ENCODE data around the gene AMH. TPM values are rescaled to one million over a fixed set of nuclear protein-coding genes. Genes with fewer than 3 reads are reported as not detected.

The AMH gene
- total RNA-seq, 2 donors from 2014 or later, result 2.8 to 3.5 TPM

DNA sequence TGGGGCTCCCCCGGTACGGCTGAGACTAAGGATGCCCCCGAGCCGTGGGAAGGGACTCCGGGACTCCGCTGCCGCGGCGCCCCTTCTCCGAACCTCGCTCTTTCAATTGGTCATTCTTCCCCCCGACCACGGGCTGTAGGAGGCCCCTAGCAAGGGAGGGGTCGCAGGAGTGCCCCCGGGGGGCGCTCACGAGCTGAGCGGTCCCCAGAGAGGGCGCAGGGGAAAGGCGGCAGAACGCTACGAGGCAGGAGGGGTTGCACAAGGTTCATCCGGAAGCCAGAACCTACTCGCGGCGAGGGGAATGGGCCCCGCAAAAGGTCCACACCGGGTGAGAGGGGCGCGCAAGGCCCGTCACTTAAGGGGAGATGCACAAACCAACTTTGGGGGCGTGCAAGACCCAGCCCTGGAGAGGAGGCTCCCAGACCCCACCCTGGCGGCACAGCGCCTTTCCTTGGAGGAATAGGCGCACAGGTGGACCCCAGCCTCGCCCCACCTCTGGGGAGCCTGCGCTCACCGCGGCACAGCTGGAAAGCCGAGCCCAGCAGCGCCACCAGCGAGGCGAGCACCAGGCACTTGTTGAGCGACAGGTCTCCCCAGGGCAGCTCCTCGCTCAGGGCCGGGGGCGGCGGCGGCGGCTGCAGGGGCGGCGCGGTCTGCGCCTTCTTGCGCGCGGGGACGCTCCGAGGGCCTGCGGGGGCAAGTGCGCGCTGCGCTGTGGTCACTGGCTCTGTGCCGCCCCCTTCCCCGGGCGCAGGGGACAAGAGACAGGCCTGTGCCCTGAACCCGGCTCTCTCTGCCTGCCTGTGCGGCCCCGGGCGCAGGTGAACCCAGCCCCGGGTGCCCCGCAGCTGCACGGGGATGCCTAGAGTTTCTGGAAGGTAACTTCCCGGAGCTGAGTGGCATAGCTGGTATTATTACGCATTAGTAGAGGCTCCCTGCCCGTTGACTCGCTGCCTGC lies 4.3 kb downstream of the AMH start:
- H3K4me1 Mint-ChIP-seq (ENCODE audit: low read depth in 2 of 2), result peaks cover 0 to 6% of the 10 kb centered on the region in 2 donors
- no peak overlapping the region for H3K27ac Mint-ChIP-seq
- DNase-seq (ENCODE audit: low spot score) (no peak), ATAC-seq (peak in 1 of 2 donors; percentile 69)
- H3K4me3 Mint-ChIP-seq, result peak overlapping the region; percentile 22
- H3K9me3 Mint-ChIP-seq, result no peaks in the 10 kb centered on the region
- no peaks in the 10 kb centered on the region for H3K27me3 Mint-ChIP-seq
- H3K36me3 Mint-ChIP-seq, result no peaks in the 10 kb centered on the region

DNA sequence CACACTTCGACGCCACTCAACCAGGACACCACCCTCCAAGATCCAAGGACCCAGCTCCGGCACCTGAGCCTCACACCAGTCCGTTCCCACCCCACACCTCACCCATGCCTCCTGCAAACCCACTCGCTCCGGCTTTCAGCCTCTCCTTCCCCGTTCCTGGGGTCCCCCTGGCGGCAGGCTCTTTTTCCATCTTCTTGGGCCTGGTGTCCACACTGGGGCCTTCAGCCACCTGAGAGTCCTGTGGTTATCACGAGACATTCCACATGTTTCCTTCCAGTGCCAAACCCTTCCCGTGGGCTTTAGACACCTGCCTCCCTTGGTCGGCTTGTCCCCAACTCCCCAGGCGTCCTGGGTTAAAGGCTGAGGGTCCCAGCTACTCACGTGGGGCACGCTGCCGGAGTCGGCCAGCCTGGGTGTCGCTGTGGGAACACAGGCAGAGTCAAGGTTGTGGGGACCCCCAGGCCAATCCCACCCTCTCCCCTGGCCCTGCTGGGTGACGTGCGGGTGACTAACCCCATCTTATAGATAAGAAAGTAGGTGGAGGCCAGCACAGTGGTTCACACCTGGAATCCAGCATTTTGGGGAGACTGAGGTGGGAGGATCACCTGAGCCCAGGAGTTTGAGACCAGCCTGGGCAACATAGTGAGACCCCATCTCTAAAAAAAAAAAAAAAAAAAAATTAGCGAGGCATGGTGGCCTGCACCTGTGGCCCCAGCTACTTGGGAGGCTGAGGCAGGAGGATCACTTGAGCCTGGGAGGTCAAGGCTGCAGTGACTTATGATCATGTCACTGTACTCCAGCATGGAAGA lies 5.1 kb downstream of the AMH start:
- no peak overlapping the region for H3K27ac Mint-ChIP-seq
- H3K27me3 Mint-ChIP-seq, result no peaks in the 10 kb centered on the region
- DNase-seq (ENCODE audit: low spot score), result no peak
- H3K4me3 Mint-ChIP-seq, result peak overlapping the region; percentile 27
- H3K9me3 Mint-ChIP-seq, result no peaks in the 10 kb centered on the region
- H3K36me3 Mint-ChIP-seq, result no peaks in the 10 kb centered on the region
- ATAC-seq, result no peak
- H3K4me1 Mint-ChIP-seq (ENCODE audit: low read depth in 2 of 2), result peaks cover 0 to 9% of the 10 kb centered on the region in 2 donors

DNA sequence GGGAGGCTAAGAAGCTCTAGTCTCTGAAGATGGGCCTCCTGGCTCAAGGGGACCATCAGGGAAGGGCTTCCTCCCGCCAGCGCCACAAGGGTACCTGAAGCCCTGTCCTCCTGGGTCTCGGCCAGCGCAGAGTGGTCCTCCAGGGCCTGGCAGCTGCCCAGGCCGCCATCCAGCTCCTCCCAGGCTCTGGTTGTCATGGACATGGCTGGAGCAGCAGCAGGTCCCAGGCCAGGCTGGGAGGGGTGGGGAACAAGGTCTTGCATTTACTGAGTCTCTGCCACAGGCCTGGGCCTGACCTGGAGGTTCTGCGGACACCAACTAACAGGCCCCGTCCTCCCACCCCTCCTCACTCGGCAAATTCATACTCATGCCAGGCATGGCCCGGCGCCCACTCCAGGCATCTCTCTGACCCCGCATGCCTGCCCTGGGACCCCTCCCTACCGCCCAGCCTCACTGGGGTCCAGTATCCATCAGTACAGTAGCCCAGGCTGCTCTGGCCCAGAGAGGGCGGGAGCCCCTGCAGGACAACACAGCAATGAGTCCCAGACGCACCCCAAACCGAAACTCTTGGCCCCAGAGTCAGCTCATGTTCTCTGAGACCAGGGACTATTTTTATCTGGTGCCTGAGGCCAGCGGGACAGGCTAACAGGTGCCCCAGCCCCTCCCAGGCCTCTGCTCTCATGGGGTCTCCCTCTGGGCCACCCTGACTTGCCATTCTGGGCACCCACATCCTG lies 6.2 kb downstream of the AMH start:
- no peaks in the 10 kb centered on the region for H3K9me3 Mint-ChIP-seq
- ATAC-seq (no peak), DNase-seq (ENCODE audit: low spot score) (no peak)
- no peak overlapping the region for H3K4me3 Mint-ChIP-seq
- H3K27ac Mint-ChIP-seq, result no peak overlapping the region
- H3K36me3 Mint-ChIP-seq, result no peaks in the 10 kb centered on the region
- H3K4me1 Mint-ChIP-seq (ENCODE audit: low read depth in 2 of 2), result peaks cover 3 to 12% of the 10 kb centered on the region in 2 donors
- no peaks in the 10 kb centered on the region for H3K27me3 Mint-ChIP-seq

DNA sequence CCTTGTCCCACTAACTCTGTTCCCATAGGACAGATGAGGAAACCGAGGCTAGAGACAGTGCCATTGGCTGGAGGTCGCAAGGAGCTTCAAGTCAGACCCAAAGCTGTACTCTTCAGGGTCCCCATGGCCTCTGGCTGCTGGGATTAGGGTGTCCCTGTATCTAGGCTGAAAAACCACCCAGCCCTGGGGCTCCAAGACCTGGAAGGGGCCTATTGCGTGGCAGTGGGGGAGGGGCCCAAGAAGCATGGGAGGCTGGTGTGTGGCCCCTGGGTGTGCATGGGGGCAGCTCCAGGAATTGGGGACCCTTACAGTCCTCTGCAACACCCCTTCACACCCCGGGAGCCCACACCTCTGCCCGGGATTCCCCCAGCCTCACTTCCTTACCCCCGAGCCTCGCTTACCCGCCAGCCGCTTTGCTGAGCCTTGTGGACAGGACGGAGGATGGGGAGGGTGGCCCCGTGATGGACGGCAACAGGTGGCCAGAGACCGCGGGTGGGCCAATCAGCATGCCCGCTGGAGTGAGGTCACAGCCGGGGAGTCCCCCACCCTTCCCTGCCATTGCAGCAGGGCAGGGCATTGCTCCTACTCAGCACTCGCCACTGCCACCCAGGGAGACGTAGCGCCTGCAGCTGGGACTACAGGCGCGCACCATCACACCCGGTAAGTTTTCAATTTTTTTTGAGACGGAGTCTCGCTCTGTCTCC lies 7.0 kb downstream of the AMH start, which contains the start of gene JSRP1:
TSS of gene JSRP1 (minus strand) at position 436 of the 704 bp plus-strand sequence. CDS start 1,103 bp downstream, outside the sequence.
- H3K4me1 Mint-ChIP-seq (ENCODE audit: low read depth in 2 of 2), result peaks cover 6 to 15% of the 10 kb centered on the region in 2 donors
- no peaks in the 10 kb centered on the region for H3K27me3 Mint-ChIP-seq
- peak within 1 kb of the TSS in 1 of 2 donors; percentile 78 for H3K27ac Mint-ChIP-seq
- H3K9me3 Mint-ChIP-seq, result no peaks in the 10 kb centered on the region
- no peak within 1 kb of the TSS for H3K4me3 Mint-ChIP-seq
- no peaks in the 10 kb centered on the region for H3K36me3 Mint-ChIP-seq
- DNase-seq (ENCODE audit: low spot score) (no peak), ATAC-seq (no peak)

DNA sequence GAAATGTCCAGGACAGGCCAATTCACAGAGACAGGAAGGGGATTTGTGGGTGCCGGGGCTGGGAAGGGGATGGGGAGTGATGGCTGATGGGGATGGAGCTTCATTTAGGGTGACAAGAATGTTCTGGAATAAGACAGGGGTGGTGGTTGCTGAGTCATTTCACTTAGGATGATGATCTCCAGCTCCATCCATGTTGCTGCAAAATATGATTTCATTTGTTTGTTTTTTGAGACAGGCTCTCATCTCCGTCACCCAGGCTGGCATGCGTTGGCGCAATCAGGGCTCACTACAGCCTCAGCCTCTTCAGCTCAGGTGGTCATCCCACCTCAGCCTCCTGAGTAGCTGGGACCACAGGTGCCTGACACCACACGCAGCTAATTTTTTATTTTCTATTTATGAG lies 10.2 kb downstream of the AMH start:
- Mint-ChIP-seq H3K4me3 (no peak overlapping the region), H3K27ac (peak overlapping the region in 1 of 2 donors; percentile 78), H3K36me3 (no peaks in the 10 kb centered on the region), H3K27me3 (no peaks in the 10 kb centered on the region), H3K4me1 (ENCODE audit: low read depth in 2 of 2) (peaks cover 6 to 11% of the 10 kb centered on the region in 2 donors), H3K9me3 (no peaks in the 10 kb centered on the region)
- DNase-seq (ENCODE audit: low spot score) (no peak), ATAC-seq (no peak)

DNA sequence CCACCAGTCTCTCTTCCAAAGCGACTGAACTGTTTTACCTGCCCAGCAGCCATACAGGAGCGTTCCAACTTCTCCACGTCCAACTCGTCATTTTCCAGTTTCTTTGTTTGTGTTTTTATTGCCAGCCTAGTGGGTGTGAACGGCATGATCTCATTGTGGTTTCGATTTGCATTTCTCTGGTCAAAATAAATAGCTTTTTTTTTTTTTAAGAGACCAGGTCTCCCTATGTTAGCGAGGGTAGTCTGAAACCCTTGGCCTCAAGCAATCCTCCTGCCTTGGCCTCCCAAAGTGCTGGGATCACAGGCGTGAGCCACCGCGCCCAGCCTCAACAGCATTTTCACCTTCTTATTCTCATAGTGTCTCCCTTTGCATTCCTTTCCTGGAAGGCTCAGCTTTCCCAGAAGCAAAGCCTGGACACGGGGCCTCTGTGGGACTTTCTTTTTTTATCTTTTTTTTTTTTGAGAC lies 11.2 kb downstream of the AMH start:
- peak; percentile 46 to 49 for ATAC-seq
- Mint-ChIP-seq H3K9me3 (no peaks in the 10 kb centered on the region), H3K4me3 (peak overlapping the region; percentile 53), H3K36me3 (no peaks in the 10 kb centered on the region), H3K27me3 (no peaks in the 10 kb centered on the region), H3K27ac (peak overlapping the region; percentile 9 to 53), H3K4me1 (ENCODE audit: low read depth in 2 of 2) (peaks cover 6 to 11% of the 10 kb centered on the region in 2 donors)
- no peak for DNase-seq (ENCODE audit: low spot score)

DNA sequence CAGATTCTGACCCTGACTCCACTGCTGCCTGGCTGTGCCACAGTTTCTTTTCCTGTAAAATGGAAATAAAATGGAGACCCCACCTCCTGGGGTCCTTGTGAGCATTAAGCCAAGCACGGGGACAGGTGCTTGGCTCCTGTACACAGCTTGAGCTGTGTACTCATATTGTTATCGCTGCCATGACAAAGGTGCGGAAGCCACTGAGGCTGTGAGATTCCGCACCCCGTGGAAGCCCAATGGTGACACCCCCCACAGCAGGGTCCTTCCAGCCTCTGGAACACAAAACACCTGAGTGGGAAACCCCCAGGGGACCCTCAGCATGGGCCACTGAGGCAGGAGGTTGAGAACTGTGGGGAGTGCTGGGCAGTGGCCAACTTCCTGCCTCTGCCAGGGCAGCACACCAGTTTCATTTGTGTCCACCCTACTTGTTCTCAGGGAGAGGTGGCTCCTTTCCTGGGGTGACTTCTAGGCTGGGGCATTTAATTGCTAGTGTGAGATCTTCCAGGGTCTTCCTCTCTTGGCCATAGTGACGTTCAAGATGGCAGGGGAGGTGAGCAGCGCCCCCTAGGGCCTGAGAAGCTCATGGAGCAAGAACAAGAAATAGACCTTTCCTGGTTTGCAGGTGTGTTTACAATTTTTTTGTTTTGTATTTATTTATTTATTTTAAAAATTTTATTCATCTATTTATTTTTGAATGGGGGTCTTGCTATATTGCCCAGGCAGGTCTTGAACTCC lies 12.5 kb downstream of the AMH start:
- Mint-ChIP-seq H3K27ac (no peak overlapping the region), H3K36me3 (no peaks in the 10 kb centered on the region), H3K4me1 (ENCODE audit: low read depth in 2 of 2) (peaks cover 6 to 11% of the 10 kb centered on the region in 2 donors), H3K4me3 (no peak overlapping the region), H3K9me3 (no peaks in the 10 kb centered on the region), H3K27me3 (no peaks in the 10 kb centered on the region)
- ATAC-seq, result no peak
- no peak for DNase-seq (ENCODE audit: low spot score)

DNA sequence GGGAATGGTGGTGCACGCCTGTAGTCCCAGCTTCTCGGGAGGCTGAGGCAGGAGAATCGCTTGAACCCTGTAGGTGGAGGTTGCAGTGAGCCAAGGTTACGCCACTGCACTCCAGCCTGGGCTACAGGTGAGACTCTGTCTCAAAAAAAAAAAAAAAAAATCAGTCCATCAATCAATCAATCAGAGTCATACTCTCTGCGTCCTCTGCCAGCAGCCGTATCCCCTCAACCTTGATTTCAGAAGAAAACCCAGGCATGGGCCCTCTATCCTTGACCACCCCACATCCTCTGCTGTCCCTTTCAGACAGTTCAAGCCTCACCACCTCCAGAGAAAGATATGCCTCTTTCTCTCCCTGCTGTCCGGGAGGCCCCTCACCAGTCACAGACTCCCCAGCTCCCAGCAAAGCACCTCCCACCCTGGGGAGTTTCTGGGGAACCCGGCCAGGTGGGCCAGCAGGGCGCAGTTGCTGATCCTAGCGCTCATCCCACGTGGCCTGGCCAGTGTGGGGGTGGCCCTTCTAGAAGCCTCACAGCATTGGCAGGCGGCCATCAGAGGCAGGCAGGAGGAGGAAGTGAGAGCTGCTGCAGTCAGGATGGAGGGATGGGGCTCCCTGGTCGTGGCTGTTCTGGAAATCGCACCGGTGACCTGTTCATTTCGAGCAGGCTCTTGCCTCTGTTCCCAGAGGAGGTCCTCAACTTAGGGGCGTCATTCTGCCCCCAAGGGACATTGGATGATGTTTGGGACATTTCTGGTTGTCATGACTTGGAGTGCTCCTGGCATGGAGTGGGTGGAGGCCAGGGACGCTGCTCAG lies 17.3 kb downstream of the AMH start:
- Mint-ChIP-seq H3K9me3 (no peaks in the 10 kb centered on the region), H3K36me3 (no peaks in the 10 kb centered on the region), H3K27ac (no peak overlapping the region), H3K27me3 (no peaks in the 10 kb centered on the region), H3K4me3 (no peak overlapping the region), H3K4me1 (ENCODE audit: low read depth in 2 of 2) (peaks cover under 1% of the 10 kb centered on the region in 2 donors)
- DNase-seq (ENCODE audit: low spot score) (no peak), ATAC-seq (no peak)

DNA sequence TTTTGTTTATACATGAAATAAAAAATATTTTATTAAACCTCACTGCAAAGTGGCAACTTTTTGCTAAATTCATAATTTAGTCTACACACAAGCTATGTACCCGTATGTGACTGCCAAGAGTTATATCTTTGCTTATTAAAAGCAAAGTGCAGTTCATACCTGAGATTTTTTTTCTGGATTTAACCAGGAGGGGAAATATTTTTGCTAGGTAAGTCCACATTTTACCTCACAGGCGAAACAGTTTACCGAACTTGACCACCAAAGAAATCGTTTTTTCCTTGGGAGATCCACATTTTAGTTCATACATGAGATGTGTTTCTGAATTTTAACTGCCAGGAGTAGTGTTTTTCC lies 19.3 kb downstream of the AMH start:
- Mint-ChIP-seq H3K36me3 (peaks cover 6% of the 10 kb centered on the region), H3K27ac (peak overlapping the region; percentile 87), H3K4me3 (peak overlapping the region; percentile 94), H3K9me3 (no peaks in the 10 kb centered on the region), H3K27me3 (no peaks in the 10 kb centered on the region), H3K4me1 (ENCODE audit: low read depth in 2 of 2) (peaks cover 10 to 13% of the 10 kb centered on the region in 2 donors)
- DNase-seq (ENCODE audit: low spot score) (no peak), ATAC-seq (no peak)

DNA sequence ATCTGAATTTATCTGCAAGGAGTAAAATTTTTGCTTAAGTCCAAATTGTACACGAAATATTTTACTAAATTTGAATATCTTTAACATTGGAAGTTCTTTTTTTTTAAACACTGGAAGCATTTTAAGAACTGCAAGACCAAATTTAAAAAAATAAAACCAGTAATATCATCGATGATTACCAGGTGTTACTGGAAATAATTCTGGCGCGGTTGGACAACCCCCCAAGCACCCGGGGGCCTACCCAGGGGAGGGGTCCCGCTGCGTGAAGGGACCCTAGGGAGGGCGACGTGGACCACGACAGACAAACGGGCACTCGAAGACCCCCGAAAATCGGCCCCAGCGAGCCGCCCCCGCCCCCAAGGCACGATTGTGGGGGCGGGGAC lies 19.7 kb downstream of the AMH start:
- Mint-ChIP-seq H3K27ac (peak overlapping the region; percentile 87), H3K4me1 (ENCODE audit: low read depth in 2 of 2) (peaks cover 14 to 16% of the 10 kb centered on the region in 2 donors), H3K27me3 (no peaks in the 10 kb centered on the region), H3K4me3 (peak overlapping the region; percentile 94), H3K9me3 (no peaks in the 10 kb centered on the region), H3K36me3 (peaks cover 8% of the 10 kb centered on the region)
- ATAC-seq, result no peak
- DNase-seq (ENCODE audit: low spot score), result no peak

DNA sequence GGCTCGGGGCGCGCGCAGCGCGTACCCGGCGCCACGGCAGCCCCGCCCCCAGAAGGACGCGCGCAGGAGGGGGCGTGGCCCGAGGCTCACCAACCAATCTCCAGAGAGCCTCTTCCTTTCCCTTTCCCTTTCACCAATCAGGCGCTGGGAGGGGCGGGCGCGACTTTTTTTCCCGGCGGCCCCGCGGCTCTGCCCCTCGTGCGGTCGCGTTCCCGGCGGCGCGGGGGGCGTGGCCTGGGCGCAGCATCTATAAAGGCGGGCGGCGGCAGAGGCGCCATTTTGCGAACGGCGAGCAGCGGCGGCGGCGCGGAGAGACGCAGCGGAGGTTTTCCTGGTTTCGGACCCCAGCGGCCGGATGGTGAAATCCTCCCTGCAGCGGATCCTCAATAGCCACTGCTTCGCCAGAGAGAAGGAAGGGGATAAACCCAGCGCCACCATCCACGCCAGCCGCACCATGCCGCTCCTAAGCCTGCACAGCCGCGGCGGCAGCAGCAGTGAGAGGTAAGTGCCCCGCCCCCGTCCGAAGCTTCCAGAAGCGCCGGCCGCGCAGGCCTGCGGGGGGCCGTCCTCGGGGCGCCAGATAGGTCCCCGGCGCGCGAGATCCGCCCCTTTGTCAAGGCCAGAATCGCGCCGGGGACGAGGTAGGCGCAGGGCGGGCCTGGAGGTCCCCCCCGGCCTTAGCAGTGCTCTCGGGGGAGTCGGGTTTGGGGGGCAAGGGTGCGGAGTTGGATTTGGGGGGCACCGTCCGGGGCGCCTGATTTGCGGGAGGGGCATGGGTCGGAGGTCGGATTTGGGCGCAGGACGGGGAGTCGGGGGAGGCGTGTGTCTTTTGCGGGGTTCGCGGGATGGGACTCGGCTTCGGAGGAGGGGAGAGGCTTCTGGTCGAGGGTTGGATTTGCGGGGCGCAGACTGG lies 20.4 kb downstream of the AMH start:
- Mint-ChIP-seq H3K4me1 (ENCODE audit: low read depth in 2 of 2) (peaks cover 20 to 22% of the 10 kb centered on the region in 2 donors), H3K4me3 (peak overlapping the region; percentile 94), H3K36me3 (peaks cover 12% of the 10 kb centered on the region), H3K27ac (peak overlapping the region; percentile 87), H3K9me3 (no peaks in the 10 kb centered on the region), H3K27me3 (no peaks in the 10 kb centered on the region)
- ATAC-seq (peak; percentile 90), DNase-seq (ENCODE audit: low spot score) (peak; percentile 100)

Data from natural killer cell treated with Interleukin-12 subunit alpha and Interleukin-12 subunit beta and Interleukin-15 and Interleukin-18, amount 100 ng/mL, for 72 hours (primary cell).